Upper lobe of left lung (tissue), 6 donors: ENCODE data around the gene ANXA6. TPM values are rescaled to one million over a fixed set of nuclear protein-coding genes. Genes with fewer than 3 reads are reported as not detected.
A peak's percentile ranks its signal among the peaks of the same experiment; 100 is the strongest.

Experiments used
- ATAC-seq, 2 donors: fragments of 200-7000 bp; cut with Tn5 transposase; one replicate each; pipeline ENCODE4 v1.9.1; 2022; ENCODE audit warnings: mild to moderate bottlenecking in 2 of 2, moderate library complexity in 2 of 2; ENCODE audit not compliant: low FRiP score in 2 of 2
- DNase-seq, 2 donors: peaks; one replicate each; pipeline ENCODE4 v3.0.0-alpha.2; 2019 to 2020
- H3K27ac ChIP-seq, 4 donors: fragments of 200-600 bp; sonication (generic); one replicate each; pipeline ENCODE4 v1.5.1; 2016 to 2019
- H3K27me3 ChIP-seq, 4 donors: fragments of 200-600 bp; sonication (generic); one replicate each; pipeline ENCODE4 v1.5.1; 2017 to 2019
- H3K36me3 ChIP-seq, 4 donors: fragments of 200-600 bp; sonication (generic); one replicate each; pipeline ENCODE4 v1.5.1; 2016 to 2019
- H3K4me1 ChIP-seq, 4 donors: fragments of 200-600 bp; sonication (generic); one replicate each; pipeline ENCODE4 v1.5.1; 2018 to 2019
- H3K4me3 ChIP-seq, 4 donors: fragments of 200-600 bp; sonication (generic); one replicate each; pipeline ENCODE4 v1.5.1; 2017 to 2019; ENCODE audit warnings: mild to moderate bottlenecking in 2 of 4, moderate library complexity in 1 of 4
- H3K9me3 ChIP-seq, 4 donors: fragments of 200-600 bp; sonication (generic); one replicate each; pipeline ENCODE4 v1.5.1; 2018 to 2019
- EP300 ChIP-seq, 4 donors: sonication (generic); formaldehyde crosslinking; IDR thresholded peaks; one replicate each; pipeline ENCODE4 v1.5.1; 2017; ENCODE audit warnings: antibody characterized with exemption in 4 of 4, control low read depth in 2 of 4
- POLR2A ChIP-seq, 4 donors: fragments of 450-650 bp; IDR thresholded peaks; one replicate each; pipeline ENCODE4 v1.5.1; 2016 to 2017; ENCODE audit warnings: antibody characterized with exemption in 4 of 4, mild to moderate bottlenecking in 2 of 4
- POLR2AphosphoS5 ChIP-seq, 2 donors: sonication (generic); formaldehyde crosslinking; IDR thresholded peaks; one replicate each; pipeline ENCODE4 v1.5.1; 2017; ENCODE audit warnings: antibody characterized with exemption in 2 of 2
- WGBS, 2 donors: methylation state at CpG; one replicate each; pipeline ENCODE4 v1.1.5; 2017 to 2018; 5-methylcytosine and 5-hydroxymethylcytosine counted together
- total RNA-seq, 6 donors: library from RNA; depleted of rRNA in 4 of 6; stranded (reverse); fragments of >200 nt in 4 of 6; gene quantifications; one replicate each; pipeline versions ENCODE4 v1.1.0 to v1.2.1, GENCODE V29; 2016 to 2021
- TF ChIP-seq, protein P1 (sequence below), 6 experiments: fragments of 450-650 bp in 4 of 6; fragments of 200-600 bp in 2 of 6; sonication (generic) in 2 of 6; IDR thresholded peaks; one replicate each; pipeline ENCODE4 v1.5.1; 2016 to 2019; ENCODE audit warnings: antibody characterized with exemption in 6 of 6
- donor health status: DM: no; HTN: no; CAD: no; lungs with moderate emphysema.
- donor health status: DM: no; HTN: yes; CAD: no; lungs with severe emphysema.

ANXA6 gene
- total RNA-seq, 6 donors from 2014 or later, result 68.5 to 176 (median 84.5) TPM

DNA sequence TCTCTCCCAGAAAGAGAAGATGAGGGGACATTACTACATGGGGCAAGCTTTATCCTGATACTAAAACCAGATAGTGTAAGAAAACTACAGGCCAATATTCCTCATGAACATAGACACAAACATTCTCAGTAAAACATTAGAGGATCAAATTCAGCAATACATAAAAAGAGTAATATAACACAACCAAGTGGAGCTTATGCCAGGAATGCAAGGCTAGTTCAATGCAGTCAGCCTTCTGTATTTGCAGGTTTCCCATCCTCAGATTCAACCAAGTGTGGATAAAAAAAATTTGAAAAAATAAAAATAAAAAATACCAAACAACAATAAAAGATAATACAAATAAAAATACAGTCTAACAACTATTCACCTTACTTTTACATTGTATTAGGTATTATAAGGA lies 35.0 kb upstream of the ANXA6 start:
- TF ChIP-seq POLR2A (IDR thresholded peaks at IDR 0.05), result no peak
- TF ChIP-seq, protein P1, sequence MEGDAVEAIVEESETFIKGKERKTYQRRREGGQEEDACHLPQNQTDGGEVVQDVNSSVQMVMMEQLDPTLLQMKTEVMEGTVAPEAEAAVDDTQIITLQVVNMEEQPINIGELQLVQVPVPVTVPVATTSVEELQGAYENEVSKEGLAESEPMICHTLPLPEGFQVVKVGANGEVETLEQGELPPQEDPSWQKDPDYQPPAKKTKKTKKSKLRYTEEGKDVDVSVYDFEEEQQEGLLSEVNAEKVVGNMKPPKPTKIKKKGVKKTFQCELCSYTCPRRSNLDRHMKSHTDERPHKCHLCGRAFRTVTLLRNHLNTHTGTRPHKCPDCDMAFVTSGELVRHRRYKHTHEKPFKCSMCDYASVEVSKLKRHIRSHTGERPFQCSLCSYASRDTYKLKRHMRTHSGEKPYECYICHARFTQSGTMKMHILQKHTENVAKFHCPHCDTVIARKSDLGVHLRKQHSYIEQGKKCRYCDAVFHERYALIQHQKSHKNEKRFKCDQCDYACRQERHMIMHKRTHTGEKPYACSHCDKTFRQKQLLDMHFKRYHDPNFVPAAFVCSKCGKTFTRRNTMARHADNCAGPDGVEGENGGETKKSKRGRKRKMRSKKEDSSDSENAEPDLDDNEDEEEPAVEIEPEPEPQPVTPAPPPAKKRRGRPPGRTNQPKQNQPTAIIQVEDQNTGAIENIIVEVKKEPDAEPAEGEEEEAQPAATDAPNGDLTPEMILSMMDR (IDR thresholded peaks at IDR 0.05), result no peak
- TF ChIP-seq EP300 (IDR thresholded peaks at IDR 0.05), result no peak
- TF ChIP-seq POLR2AphosphoS5 (IDR thresholded peaks at IDR 0.05), result no peak
- Histone ChIP-seq H3K4me1 (peaks cover 10 to 17% (median 13%) of the 10 kb centered on the region in 4 donors), H3K27ac (no peak overlapping the region), H3K36me3 (peaks cover 0 to 42% (median 8%) of the 10 kb centered on the region in 4 donors), H3K9me3 (peaks cover 0 to 4% (median 0%) of the 10 kb centered on the region in 4 donors), H3K4me3 (no peak overlapping the region), H3K27me3 (no peaks in the 10 kb centered on the region)
- ATAC-seq, result no peak
- DNase-seq, result no peak

DNA sequence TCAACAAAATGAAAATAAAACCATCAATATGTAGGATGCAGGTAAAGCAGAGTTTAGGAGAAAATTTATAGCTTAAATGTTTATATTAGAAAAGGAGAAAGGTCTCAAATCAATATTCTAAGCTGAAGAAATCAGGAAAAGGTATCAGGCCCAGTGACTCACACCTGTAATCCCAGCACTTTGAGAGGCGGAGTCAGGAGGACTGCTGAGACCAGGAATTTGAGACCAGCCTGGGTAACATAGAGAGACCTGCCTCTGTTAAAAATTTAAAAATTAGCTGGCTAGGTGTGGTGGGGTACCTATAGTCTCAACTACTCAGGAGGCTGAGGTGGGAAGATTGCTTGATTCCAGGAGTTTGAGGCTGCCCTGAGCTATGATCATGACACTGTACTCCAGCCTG lies 34.1 kb upstream of the ANXA6 start:
- Histone ChIP-seq H3K4me1 (peaks cover 4 to 14% (median 9%) of the 10 kb centered on the region in 4 donors), H3K27ac (no peak overlapping the region), H3K4me3 (no peak overlapping the region), H3K9me3 (peaks cover 0 to 4% (median 0%) of the 10 kb centered on the region in 4 donors), H3K36me3 (peaks cover 0 to 42% (median 6%) of the 10 kb centered on the region in 4 donors), H3K27me3 (no peaks in the 10 kb centered on the region)
- DNase-seq (peak in 1 of 2 donors; percentile 20), ATAC-seq (no peak)
- TF ChIP-seq, protein P1 (IDR thresholded peaks at IDR 0.05), result no peak
- TF ChIP-seq POLR2A (IDR thresholded peaks at IDR 0.05), result no peak
- TF ChIP-seq POLR2AphosphoS5 (IDR thresholded peaks at IDR 0.05), result no peak
- no peak for TF ChIP-seq EP300 (IDR thresholded peaks at IDR 0.05)
- WGBS, 2 donors, result 95 to 100% methylated on average over 1 of the region's 1 CpG

DNA sequence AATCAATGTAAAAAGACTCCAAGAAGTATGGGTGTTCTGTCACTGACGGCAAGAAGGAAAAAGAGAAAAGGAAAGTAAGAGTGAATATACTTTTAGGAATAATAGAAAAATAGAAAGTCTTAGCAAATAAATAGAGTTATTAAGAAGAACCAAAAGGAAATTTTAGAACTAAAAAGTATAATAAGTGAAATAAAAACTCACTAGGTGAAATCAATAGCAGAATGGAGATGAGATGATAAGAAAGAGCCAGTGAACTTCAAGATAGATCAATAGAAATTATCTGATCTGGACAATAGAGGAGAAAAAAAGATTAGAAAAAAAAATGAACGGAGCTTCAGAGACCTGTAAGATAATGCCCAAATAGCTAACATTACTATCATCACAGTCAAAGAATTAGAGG lies 31.6 kb upstream of the ANXA6 start:
- Histone ChIP-seq H3K4me3 (no peak overlapping the region), H3K4me1 (peaks cover 0 to 6% (median 2%) of the 10 kb centered on the region in 4 donors), H3K27me3 (no peaks in the 10 kb centered on the region), H3K9me3 (peaks cover 0 to 4% (median 0%) of the 10 kb centered on the region in 4 donors), H3K27ac (no peak overlapping the region), H3K36me3 (peaks cover 0 to 59% (median 20%) of the 10 kb centered on the region in 4 donors)
- no peak for TF ChIP-seq EP300 (IDR thresholded peaks at IDR 0.05)
- TF ChIP-seq POLR2AphosphoS5 (IDR thresholded peaks at IDR 0.05), result no peak
- TF ChIP-seq, protein P1 (IDR thresholded peaks at IDR 0.05), result no peak
- no peak for TF ChIP-seq POLR2A (IDR thresholded peaks at IDR 0.05)
- 95% methylated on average over 2 of the region's 2 CpGs for WGBS, 2 donors
- no peak for DNase-seq
- no peak for ATAC-seq

DNA sequence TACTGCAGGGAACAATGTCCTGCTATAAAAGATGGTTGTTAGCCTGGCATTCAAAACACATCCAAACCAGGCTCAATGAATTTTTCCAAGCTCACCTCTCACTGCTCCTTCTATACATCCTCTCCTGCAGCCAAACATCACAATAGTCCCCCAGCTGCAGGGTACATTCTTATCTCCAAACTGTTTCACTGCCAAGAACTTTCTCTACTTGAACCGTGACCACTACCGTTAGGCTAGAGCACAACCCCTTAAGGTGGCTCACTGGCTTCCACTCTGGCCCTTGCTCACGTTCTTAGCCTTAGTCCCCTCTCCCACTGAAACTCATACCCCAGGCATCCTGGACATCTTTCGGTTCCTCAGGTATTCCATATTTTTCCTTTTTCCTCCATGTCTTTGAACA lies 29.0 kb upstream of the ANXA6 start:
- no peaks in the 10 kb centered on the region for H3K9me3 ChIP-seq
- ATAC-seq (no peak), DNase-seq (peak in 1 of 2 donors; percentile 3)
- no peak overlapping the region for H3K27ac ChIP-seq
- WGBS, 2 donors, result 80 to 81% methylated on average over 4 of the region's 4 CpGs
- H3K4me3 ChIP-seq, result no peak overlapping the region
- TF ChIP-seq, protein P1 (IDR thresholded peaks at IDR 0.05), result no peak
- TF ChIP-seq POLR2A (IDR thresholded peaks at IDR 0.05) (no peak), POLR2AphosphoS5 (IDR thresholded peaks at IDR 0.05) (no peak), EP300 (IDR thresholded peaks at IDR 0.05) (no peak)
- H3K27me3 ChIP-seq, result no peaks in the 10 kb centered on the region
- H3K36me3 ChIP-seq, result peaks cover 11 to 67% (median 37%) of the 10 kb centered on the region in 4 donors
- H3K4me1 ChIP-seq, result peaks cover 0 to 11% (median 5%) of the 10 kb centered on the region in 4 donors

DNA sequence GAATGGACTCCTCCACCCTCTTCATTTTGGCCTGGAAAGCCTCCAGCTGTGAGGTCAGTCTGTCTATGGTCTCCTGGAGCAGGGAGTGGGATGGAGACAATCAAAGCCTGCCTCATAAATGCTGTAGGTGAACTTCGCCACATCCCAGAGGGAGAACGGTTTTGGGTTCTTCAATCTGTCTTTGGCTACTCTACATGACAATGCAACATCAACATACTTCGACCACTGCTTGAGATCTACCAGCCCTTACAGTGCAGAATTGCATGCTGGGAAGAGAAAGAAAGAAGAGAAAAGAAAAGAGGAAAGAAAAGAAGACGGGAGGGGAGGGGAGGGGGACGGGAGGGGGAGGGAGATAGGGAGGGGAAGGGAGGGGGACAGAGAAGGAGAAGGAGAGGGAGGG lies 28.5 kb upstream of the ANXA6 start:
- peaks cover 14 to 67% (median 38%) of the 10 kb centered on the region in 4 donors for H3K36me3 ChIP-seq
- WGBS, 2 donors, result 65 to 81% methylated on average over 5 of the region's 5 CpGs
- TF ChIP-seq, protein P1 (IDR thresholded peaks at IDR 0.05), result no peak
- TF ChIP-seq POLR2AphosphoS5 (IDR thresholded peaks at IDR 0.05), result no peak
- no peak for TF ChIP-seq EP300 (IDR thresholded peaks at IDR 0.05)
- no peak for TF ChIP-seq POLR2A (IDR thresholded peaks at IDR 0.05)

More for the DNA sequence above, 28.5 kb upstream of the ANXA6 start:
- Histone ChIP-seq H3K9me3 (no peaks in the 10 kb centered on the region), H3K4me1 (peaks cover 0 to 11% (median 5%) of the 10 kb centered on the region in 4 donors), H3K27me3 (no peaks in the 10 kb centered on the region), H3K4me3 (no peak overlapping the region), H3K27ac (no peak overlapping the region)
- peak in 1 of 2 donors; percentile 8 for DNase-seq
- ATAC-seq, result no peak
